GM06990 (cell line): ENCODE results near the gene CAPZB.

Experiments used
- DNase-seq: peaks from one replicate; pipeline ENCODE4 v3.0.0-alpha.2; 2011; ENCODE audit not compliant: insufficient read length; ENCODE audit errors: extremely low read depth
- H3K27me3 ChIP-seq: replicated peaks from 2 replicates; pipeline ENCODE4 v1.6.0; 2011; ENCODE audit warnings: low read length; ENCODE audit not compliant: control insufficient read depth, insufficient read depth
- H3K36me3 ChIP-seq: 2 replicates; pipeline ENCODE4 v1.5.1; 2011; ENCODE audit warnings: low read length; ENCODE audit not compliant: control insufficient read depth, insufficient read depth
- H3K4me3 ChIP-seq: replicated peaks from 2 replicates; pipeline ENCODE4 v1.5.1; 2011; ENCODE audit warnings: low read depth, mild to moderate bottlenecking, control low read depth, low read length
- CTCF ChIP-seq: IDR thresholded peaks from 2 replicates; pipeline ENCODE4 v1.5.1; 2011; ENCODE audit warnings: low read length, control low read depth, mild to moderate bottlenecking, inconsistent platforms; ENCODE audit not compliant: insufficient read depth, poor library complexity, severe bottlenecking

Gene CAPZB

GRCh38 chr1:19323987-19324664, 161.2 kb downstream of the CAPZB start:
- Histone ChIP-seq H3K27me3 (no peaks in the 10 kb centered on the region), H3K4me3 (no peak overlapping the region), H3K36me3 (peaks cover 6% of the 10 kb centered on the region)
- DNase-seq: no peak
- no peak for TF ChIP-seq CTCF

GRCh38 chr1:19322481-19322880, 162.9 kb downstream of the CAPZB start:
- no peak overlapping the region for H3K4me3 ChIP-seq
- no peak for TF ChIP-seq CTCF
- DNase-seq: no peak
- no peaks in the 10 kb centered on the region for H3K27me3 ChIP-seq
- H3K36me3 ChIP-seq: peaks cover 8% of the 10 kb centered on the region

GRCh38 chr1:19321071-19321470, 164.3 kb downstream of the CAPZB start:
- peaks cover 8% of the 10 kb centered on the region for H3K36me3 ChIP-seq
- no peak overlapping the region for H3K4me3 ChIP-seq
- H3K27me3 ChIP-seq: no peaks in the 10 kb centered on the region
- no peak for TF ChIP-seq CTCF
- no peak for DNase-seq

GRCh38 chr1:19319196-19319595, 166.1 kb downstream of the CAPZB start:
- TF ChIP-seq CTCF: no peak
- DNase-seq: no peak
- Histone ChIP-seq H3K27me3 (no peaks in the 10 kb centered on the region), H3K4me3 (no peak overlapping the region), H3K36me3 (peaks cover 6% of the 10 kb centered on the region)

- no peak for DNase-seq
- no peaks in the 10 kb centered on the region for H3K27me3 ChIP-seq
- H3K4me3 ChIP-seq: no peak overlapping the region
- peaks cover 3% of the 10 kb centered on the region; the same call in 1 of the 2 replicates for H3K36me3 ChIP-seq
- no peak for TF ChIP-seq CTCF
Observed at GRCh38 chr1:19317126-19317910, 168.0 kb downstream of the CAPZB start.
